Activated T-cell treated with anti-CD3 and anti-CD28 coated beads for 48 hours (primary cell): ENCODE measurements around the gene METRNL.

Source experiments
- DNase-seq: peaks from one replicate; pipeline ENCODE4 v3.0.0-alpha.2; 2020; ENCODE audit warnings: low read depth

The METRNL gene

DNA sequence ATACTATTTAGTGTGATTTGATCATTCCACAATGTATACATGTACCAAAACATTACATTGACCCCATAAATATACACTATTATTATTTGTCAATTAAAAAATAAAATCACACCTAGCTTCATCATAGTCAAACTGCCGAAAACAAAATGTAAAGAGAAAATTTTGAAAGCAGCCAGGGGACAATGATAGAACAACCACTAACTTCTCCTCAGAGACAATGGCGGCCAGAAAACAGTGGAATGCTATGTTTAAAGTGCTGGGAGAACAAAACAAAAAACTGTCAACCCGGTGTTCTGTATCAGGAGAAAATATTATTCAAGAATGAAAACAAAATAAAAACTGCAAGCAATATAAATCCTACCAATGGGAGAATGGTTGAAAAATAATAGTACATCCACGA is 63.2 kb downstream of the METRNL start:
- DNase-seq, result no peak

DNA sequence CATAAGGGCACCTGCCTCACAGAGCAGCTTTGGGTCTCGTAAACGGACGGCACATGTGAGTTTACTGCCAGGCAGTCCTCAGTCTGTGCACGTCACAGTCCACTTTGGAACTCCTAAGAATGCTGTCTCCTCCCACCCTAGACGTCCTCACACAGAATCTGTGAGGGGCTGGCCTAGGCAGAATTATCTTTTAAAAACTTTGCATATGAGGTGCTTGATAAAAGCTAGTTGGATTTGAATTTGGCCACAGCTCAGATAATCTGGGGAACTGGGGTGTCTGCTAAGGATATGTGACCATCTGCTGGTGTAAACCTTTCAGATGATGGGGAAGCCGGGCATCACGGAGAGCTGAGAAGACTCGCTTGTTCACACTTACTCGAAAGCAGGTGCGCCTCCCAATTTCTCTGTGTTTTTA is 64.4 kb downstream of the METRNL start:
- no peak for DNase-seq
